HepG2 (cell line): ENCODE data around the gene STAT4. TPM values are rescaled to one million over a fixed set of nuclear protein-coding genes. Genes with fewer than 3 reads are reported as not detected.
A peak's percentile ranks its signal among the peaks of the same experiment; 100 is the strongest.

Source experiments
- ATAC-seq: fragments of 200-7000 bp; cut with Tn5 transposase; 3 replicates; pipeline ENCODE4 v1.9.1; 2020; ENCODE audit warnings: mild to moderate bottlenecking, moderate library complexity
- BruUV-seq: library from RNA; stranded (reverse); fragments of 400-500 nt; replicated peaks from 2 replicates; lab custom pipeline; 2021; lab: Mats Ljungman, UMichigan
- CTCF ChIA-PET: fragments of 300-600 bp; formaldehyde crosslinking; extraction: SDS; loops from one replicate; lab custom pipeline; 2021; ENCODE audit warnings: low total read pairs, inconsistent platforms, low intra/inter-chr PET ratio; lab: Yijun Ruan, JAX
- POLR2A ChIA-PET: fragments of 350-600 bp; sonication (Branson Sonifier 250); formaldehyde crosslinking; loops from one replicate; lab custom pipeline; 2020; ENCODE audit warnings: antibody characterized with exemption, inconsistent platforms; lab: Yijun Ruan, JAX
- DNase-seq: peaks from one replicate; pipeline ENCODE4 v3.0.0-alpha.2; 2015; ENCODE audit warnings: low spot score
- FAIRE-seq: peaks from 3 replicates; lab custom pipeline; 2011; peaks lifted over from hg19 to GRCh38; lab: Jason Lieb, UNC
- H2AFZ ChIP-seq: one replicate; pipeline ENCODE4 v1.6.1; 2011; ENCODE audit warnings: low read length, inconsistent platforms
- H3K27ac ChIP-seq: fragments of 300-600 bp; 3 replicates; pipeline ENCODE4 v1.8.0; 2011; ENCODE audit warnings: mixed run types, mild to moderate bottlenecking, mixed read lengths, low read length, inconsistent platforms; ENCODE audit not compliant: insufficient read depth; ENCODE audit errors: extremely low read length
- H3K27me3 ChIP-seq, 2 experiments: fragments of 200-600 bp in 1 of 2; 2 replicates in 1 of 2; 3 replicates in 1 of 2; pipeline versions ENCODE4 v1.6.0 to v1.8.0; 2011; ENCODE audit warnings: low read length in 2 of 2, mild to moderate bottlenecking in 2 of 2, moderate library complexity in 2 of 2, inconsistent platforms in 1 of 2; ENCODE audit not compliant: insufficient read depth in 2 of 2, control insufficient read depth in 1 of 2
- H3K36me3 ChIP-seq, 2 experiments: fragments of 200-600 bp in 1 of 2; replicated peaks in 1 of 2; 2 replicates in 1 of 2; 3 replicates in 1 of 2; pipeline versions ENCODE4 v1.5.1 to v1.8.0; 2011; ENCODE audit warnings: low read length in 2 of 2, inconsistent platforms in 1 of 2; ENCODE audit not compliant: insufficient read depth in 2 of 2, control insufficient read depth in 1 of 2
- H3K4me1 ChIP-seq: 2 replicates; pipeline ENCODE4 v1.5.1; 2012; ENCODE audit warnings: low read length, inconsistent platforms; ENCODE audit not compliant: insufficient read depth
- H3K4me2 ChIP-seq: 2 replicates; pipeline ENCODE4 v1.6.0; 2011; ENCODE audit warnings: low read depth, low read length, inconsistent platforms
- H3K4me3 ChIP-seq, 3 experiments: fragments of 200-600 bp in 1 of 3; sonication (generic), shearing (Covaris generic) in 1 of 3; replicated peaks in 1 of 3; 2 replicates each; pipeline ENCODE4 v1.5.1; 2011 to 2016; ENCODE audit warnings: low read length in 3 of 3, inconsistent platforms in 2 of 3, low read depth in 2 of 3, mild to moderate bottlenecking in 2 of 3, control low read depth in 1 of 3, mixed read lengths in 1 of 3; ENCODE audit not compliant: insufficient read depth in 1 of 3
- H3K79me2 ChIP-seq: one replicate; pipeline ENCODE4 v1.6.1; 2011; ENCODE audit warnings: low read length, inconsistent platforms; ENCODE audit not compliant: insufficient read depth
- H3K9ac ChIP-seq: 2 replicates; pipeline ENCODE4 v1.6.0; 2011; ENCODE audit warnings: mild to moderate bottlenecking, low read depth, low read length, inconsistent platforms; ENCODE audit not compliant: insufficient read depth
- H3K9me3 ChIP-seq: 2 replicates; pipeline ENCODE4 v1.5.1; 2012; ENCODE audit warnings: mild to moderate bottlenecking, low read length
- H4K20me1 ChIP-seq: 2 replicates; pipeline ENCODE4 v1.6.0; 2011; ENCODE audit warnings: inconsistent platforms, mild to moderate bottlenecking, low read length, moderate library complexity; ENCODE audit not compliant: insufficient read depth
- SMC3 ChIP-seq: IDR thresholded peaks from 2 replicates; pipeline ENCODE4 v1.6.1; 2011; ENCODE audit warnings: low read length, improper control_type of control experiment
- TP53 ChIP-seq: sonication (generic); formaldehyde crosslinking; conservative IDR thresholded peaks from 2 replicates; pipeline ENCODE4 v1.4.0; 2020; ENCODE audit warnings: missing genetic modification reagents
- ZBTB14 ChIP-seq: sonication (generic); formaldehyde crosslinking; IDR thresholded peaks from 2 replicates; pipeline ENCODE4 v1.4.0; 2020; ENCODE audit warnings: missing genetic modification reagents
- ZNF652 ChIP-seq: IDR thresholded peaks from 2 replicates; pipeline ENCODE4 v1.6.1; 2016; ENCODE audit warnings: low read depth, borderline replicate concordance
- WGBS: methylation state at CpG from one replicate; pipeline ENCODE4 v1.1.6; 2017; ENCODE audit warnings: low lambda C conversion rate; 5-methylcytosine and 5-hydroxymethylcytosine counted together
- in situ Hi-C: cut with HindIII; loops from 2 replicates; pipeline ENCODE4 v1.10.0; 2017; ENCODE audit warnings: low pct_unique_long_range_greater_than_20kb; ENCODE audit not compliant: extremely low pct_ligation_motif_present
- intact Hi-C: fragments of 100-400 bp; cut with micrococcal nuclease; formaldehyde crosslinking; loops from one replicate; pipeline ENCODE4 v1.10.0; 2022; ENCODE audit not compliant: unreplicated experiment
- polyA plus RNA-seq, 8 experiments: library from polyadenylated mRNA; depleted of rRNA in 3 of 8; stranded (reverse) in 7 of 8; unstranded in 1 of 8; fragments of >200 nt; fragmentation: Illumina TruSeq in 4 of 8; extraction: Trizol in 4 of 8; gene quantifications; 2 replicates each; pipeline versions ENCODE4 v1.2.1 to v1.2.3, GENCODE V29; 2011 to 2016; ENCODE audit warnings: low read depth in 4 of 8, missing spikeins in 1 of 8, mixed read lengths in 1 of 8; ENCODE audit not compliant: insufficient read depth in 1 of 8
- total RNA-seq, 5 experiments: library from RNA; depleted of rRNA; stranded (reverse); fragments of >200 nt; fragmentation: Illumina TruSeq; extraction: Trizol; gene quantifications; 2 replicates each; pipeline ENCODE4 v1.2.3, GENCODE V29; 2016; ENCODE audit warnings: low read depth in 1 of 5
- TF ChIP-seq, protein P1 (sequence below): sonication (generic); formaldehyde crosslinking; IDR thresholded peaks from 2 replicates; pipeline ENCODE4 v1.4.0; 2020; ENCODE audit warnings: mild to moderate bottlenecking, missing genetic modification reagents
- TF ChIP-seq, protein P2 (sequence below): sonication (generic); formaldehyde crosslinking; IDR thresholded peaks from 2 replicates; pipeline ENCODE4 v1.4.0; 2020; ENCODE audit warnings: mild to moderate bottlenecking, missing genetic modification reagents

The STAT4 gene
- total and polyA plus RNA-seq, 2 of the 13 experiments (the other 11 are each of a cell fraction or from before 2014, with no cell fraction given): 0.37 TPM; not detected in 1

- TF ChIP-seq, protein P1, sequence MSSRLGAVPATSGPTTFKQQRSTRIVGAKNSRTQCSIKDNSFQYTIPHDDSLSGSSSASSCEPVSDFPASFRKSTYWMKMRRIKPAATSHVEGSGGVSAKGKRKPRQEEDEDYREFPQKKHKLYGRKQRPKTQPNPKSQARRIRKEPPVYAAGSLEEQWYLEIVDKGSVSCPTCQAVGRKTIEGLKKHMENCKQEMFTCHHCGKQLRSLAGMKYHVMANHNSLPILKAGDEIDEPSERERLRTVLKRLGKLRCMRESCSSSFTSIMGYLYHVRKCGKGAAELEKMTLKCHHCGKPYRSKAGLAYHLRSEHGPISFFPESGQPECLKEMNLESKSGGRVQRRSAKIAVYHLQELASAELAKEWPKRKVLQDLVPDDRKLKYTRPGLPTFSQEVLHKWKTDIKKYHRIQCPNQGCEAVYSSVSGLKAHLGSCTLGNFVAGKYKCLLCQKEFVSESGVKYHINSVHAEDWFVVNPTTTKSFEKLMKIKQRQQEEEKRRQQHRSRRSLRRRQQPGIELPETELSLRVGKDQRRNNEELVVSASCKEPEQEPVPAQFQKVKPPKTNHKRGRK (CRISPR knock-in tag): peak; percentile 71; the same call in 1 of the 2 replicates
- TF ChIP-seq SMC3: peak; percentile 43; the same call in 1 of the 2 replicates
- peak; percentile 84; the same call in 1 of the 2 replicates for TF ChIP-seq ZNF652 (CRISPR knock-in tag)
- TF ChIP-seq, protein P2, sequence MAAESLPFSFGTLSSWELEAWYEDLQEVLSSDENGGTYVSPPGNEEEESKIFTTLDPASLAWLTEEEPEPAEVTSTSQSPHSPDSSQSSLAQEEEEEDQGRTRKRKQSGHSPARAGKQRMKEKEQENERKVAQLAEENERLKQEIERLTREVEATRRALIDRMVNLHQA: no peak
These were observed 98.7 kb downstream of the STAT4 start (continued) for GRCh38 chr2:191051825-191052778.

GRCh38 chr2:191051177-191051576 lies 99.6 kb downstream of the STAT4 start:
- 0 out of 2 replicates have a peak, but pooled peaks have one; percentile 19 for TF ChIP-seq ZBTB14
- no peak for TF ChIP-seq TP53 (CRISPR knock-in tag)
- no peaks in the 10 kb centered on the region for H3K79me2 ChIP-seq
- no peak overlapping the region for H3K27ac ChIP-seq
- H3K4me1 ChIP-seq: peaks cover 17% of the 10 kb centered on the region
- H3K36me3 ChIP-seq: no peaks in the 10 kb centered on the region
- H3K27me3 ChIP-seq: peaks cover 1 to 2% of the 10 kb centered on the region in 2 experiments; a peak in 3 of 5 replicates
- ATAC-seq (peak; percentile 17; the same call in 2 of the 3 replicates), FAIRE-seq (no peak), DNase-seq (no peak)
- BruUV-seq: no TSS peak
- WGBS: under 1% methylated on average over 3 of the region's 3 CpGs
- intact Hi-C loops: loop anchor here (5.0 kb wide), 2 partner anchors 166 to 451 kb away; no protein-coding TSS in a partner anchor
- H3K9me3 ChIP-seq: no peaks in the 10 kb centered on the region
- no peaks in the 10 kb centered on the region for H4K20me1 ChIP-seq
- H3K9ac ChIP-seq: no peak overlapping the region
- in situ Hi-C loops: loop anchor here (5.0 to 25.0 kb wide), 2 partner anchors 101 to 461 kb away; partner anchors contain the start of gene STAT4
- no peak overlapping the region for H3K4me3 ChIP-seq
- H2AFZ ChIP-seq: no peak overlapping the region
- POLR2A ChIA-PET: no interaction called here
- H3K4me2 ChIP-seq: no peak overlapping the region
- CTCF ChIA-PET: interaction anchor here (1.8 kb wide), 1 partner anchor 104 kb away, joined by 19 read pairs; no protein-coding TSS in a partner anchor
